Daoy (cell line): Measurements from ENCODE around the gene HAPLN2. TPM values are rescaled to one million over a fixed set of nuclear protein-coding genes. Genes with fewer than 3 reads are reported as not detected.
"Not testable (repeated sequence)": the region's sequence is repeated elsewhere in the genome, so short reads cannot be mapped to it uniquely, and the experiment has no call there.

Source experiments
- DNase-seq: peaks from one replicate; pipeline ENCODE4 v3.0.0-alpha.2; 2015; ENCODE audit warnings: low read depth
- total RNA-seq: library from RNA; depleted of rRNA; stranded (reverse); fragments of >200 nt; shearing (Covaris generic); gene quantifications from 2 replicates; pipeline ENCODE4 v1.2.3, GENCODE V29; 2014

The HAPLN2 gene
- total RNA-seq, 1 experiment from 2014 or later = 0.23 TPM

DNA sequence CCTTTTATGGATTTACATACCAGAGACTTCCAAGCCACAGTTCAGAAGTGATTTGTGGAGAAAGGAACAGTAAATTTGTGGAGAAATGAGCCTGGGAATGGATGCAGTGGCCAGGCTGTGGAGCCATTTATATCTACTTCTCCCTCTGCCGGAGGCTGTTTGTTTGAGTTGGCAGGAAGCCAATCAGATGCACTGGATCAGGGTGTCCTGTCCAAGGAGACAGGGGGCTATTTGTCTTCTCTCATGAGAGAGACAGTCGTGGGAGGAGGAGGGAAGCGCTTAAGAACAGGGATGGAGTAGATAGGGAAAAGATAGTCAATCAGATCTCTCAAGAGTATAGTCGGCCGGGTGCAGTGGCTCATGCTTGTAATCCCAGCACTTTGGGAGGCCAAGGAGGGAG, 2.8 kb upstream of the HAPLN2 start:
- DNase-seq = peak; percentile 60

- no peak for DNase-seq
Observed at GRCh38 chr1:156619582-156619955, 354 bp downstream of the HAPLN2 start.

DNA sequence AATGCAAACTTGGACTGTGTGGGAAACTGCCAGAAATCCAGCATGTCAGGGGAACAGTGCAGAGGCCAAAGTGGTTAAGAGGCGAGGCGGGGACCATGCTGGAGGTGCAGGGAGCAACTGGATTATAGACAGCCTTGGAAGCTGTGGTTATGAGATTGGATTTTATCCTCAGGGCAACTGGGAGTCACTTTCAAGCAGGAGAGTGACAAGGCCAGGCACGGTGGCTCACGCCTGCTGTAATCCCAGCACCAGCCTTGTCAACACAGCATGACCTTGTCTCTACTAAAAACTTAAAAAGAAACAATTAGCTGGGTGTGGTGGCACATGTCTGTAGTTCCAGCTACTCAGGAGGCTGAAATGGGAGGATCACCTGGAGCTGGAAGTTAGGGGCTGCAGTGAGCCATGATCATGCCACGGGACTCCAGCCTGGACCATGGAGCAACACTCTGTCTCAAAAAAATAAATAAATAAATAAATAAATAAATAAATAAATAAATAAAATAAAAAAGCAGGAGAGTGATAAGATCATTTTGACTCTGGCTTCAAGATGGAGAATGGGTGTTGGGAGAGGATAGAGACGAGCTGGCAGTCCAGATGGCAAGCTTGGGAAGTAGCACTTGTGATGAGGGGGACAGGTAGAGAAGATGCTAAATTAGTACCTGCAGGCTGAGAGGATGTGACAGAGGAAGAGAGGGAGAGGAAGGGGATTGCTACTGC, 3.5 kb downstream of the HAPLN2 start:
- DNase-seq = no peak

- DNase-seq = peak; percentile 81
Observed at GRCh38 chr1:156623946-156624813, 5.0 kb downstream of the HAPLN2 start.

- peak; percentile 40 for DNase-seq
Observed at GRCh38 chr1:156624814-156625435, 5.7 kb downstream of the HAPLN2 start.

DNA sequence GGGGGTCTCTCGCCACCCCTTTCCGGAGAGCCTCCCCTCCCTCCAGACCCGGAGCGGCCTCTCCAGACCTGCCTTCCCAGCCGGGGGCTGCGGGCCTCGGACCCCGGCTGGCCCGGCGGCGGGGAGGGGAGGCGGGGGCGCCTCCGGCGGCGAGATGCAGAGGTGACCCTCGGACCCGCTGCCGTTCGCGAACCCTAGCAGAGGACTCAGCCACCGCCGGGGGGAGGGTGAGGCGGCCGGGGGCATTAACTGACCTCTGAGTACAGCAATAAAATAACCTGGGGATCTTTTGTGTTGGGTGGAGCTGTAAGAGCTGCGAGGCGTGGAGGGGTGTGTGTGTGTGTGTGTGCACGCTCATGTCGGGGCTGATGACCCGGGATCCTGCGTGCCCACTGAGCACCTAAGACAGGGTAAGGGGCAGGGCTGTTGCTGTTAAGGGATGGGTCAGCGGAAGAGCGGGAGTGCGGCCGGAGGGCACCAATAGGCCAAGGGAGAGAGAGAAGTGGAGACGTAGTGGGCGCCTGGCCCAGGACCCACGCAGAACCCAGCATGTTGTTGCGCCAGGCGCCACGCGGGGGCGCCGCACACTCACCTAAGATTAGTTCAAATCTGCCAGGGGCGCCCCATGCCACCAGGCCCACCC, 6.3 kb downstream of the HAPLN2 start:
- peak; percentile 61 for DNase-seq

DNA sequence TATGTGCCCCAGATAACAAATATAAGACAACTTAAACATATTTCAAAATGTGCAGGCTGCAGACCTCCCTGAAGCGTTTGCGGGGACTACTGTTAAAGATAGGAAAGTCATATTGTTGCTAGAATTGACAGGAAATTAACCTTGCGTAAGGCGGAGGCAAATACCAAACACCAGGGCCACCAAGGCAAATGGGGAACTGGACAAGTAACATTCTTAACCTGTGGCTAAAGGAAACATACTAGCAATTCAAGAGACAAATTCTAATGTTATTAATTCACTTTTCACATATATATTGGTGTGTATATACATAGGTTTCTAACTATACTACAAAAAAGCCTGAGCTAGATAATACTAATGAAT, 6.8 kb downstream of the HAPLN2 start:
- no peak for DNase-seq

DNA sequence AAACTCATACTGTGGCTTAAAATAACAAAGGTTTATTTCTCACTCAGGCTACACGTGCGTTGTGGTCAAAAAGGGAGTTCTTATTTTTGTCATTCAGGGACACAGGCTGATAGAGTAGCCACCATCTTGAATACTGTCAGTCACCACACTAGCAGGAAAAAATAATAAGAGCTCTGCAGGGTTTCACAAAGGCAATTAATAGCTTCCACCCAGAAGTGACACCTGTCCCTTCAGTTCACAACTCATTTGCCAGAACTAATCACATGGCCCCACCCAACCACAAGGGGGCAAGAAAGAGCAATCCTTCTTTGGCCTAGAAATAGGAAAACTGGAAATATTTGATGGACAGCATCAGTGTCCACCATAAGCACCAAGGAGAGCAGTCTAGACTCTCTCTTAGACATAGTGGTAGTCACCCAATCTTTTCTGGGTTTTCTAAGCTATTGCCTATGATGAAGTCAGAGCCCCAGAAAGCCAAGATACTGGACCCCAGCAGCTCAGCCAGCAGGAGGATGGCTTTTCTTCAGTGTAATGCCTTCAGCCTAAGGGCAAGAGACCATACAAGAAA, 8.2 kb downstream of the HAPLN2 start:
- DNase-seq = peak; percentile 44

- DNase-seq = no peak
Observed at GRCh38 chr1:156629823-156630449, 10.7 kb downstream of the HAPLN2 start.

DNA sequence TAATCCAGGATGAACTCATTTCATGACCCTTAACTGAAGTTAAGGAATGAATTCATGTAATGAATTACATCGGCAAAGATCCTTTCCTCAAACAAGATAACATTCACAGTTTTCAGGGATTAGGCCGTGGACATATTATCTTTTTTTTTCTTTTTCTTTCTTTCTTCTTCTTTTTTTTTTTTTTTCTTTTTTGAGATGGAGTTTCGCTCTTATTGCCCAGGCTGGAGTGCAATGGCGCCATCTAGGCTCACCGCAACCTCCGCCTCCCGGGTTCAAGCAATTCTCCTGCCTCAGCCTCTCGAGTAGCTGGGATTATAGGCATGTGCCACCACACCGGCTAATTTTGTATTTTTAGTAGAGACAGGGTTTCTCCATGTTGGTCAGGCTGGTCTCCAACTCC, 11.9 kb downstream of the HAPLN2 start:
- DNase-seq = not testable (repeated sequence)

GRCh38 chr1:156632355-156632754, 13.1 kb downstream of the HAPLN2 start:
- no peak for DNase-seq

DNA sequence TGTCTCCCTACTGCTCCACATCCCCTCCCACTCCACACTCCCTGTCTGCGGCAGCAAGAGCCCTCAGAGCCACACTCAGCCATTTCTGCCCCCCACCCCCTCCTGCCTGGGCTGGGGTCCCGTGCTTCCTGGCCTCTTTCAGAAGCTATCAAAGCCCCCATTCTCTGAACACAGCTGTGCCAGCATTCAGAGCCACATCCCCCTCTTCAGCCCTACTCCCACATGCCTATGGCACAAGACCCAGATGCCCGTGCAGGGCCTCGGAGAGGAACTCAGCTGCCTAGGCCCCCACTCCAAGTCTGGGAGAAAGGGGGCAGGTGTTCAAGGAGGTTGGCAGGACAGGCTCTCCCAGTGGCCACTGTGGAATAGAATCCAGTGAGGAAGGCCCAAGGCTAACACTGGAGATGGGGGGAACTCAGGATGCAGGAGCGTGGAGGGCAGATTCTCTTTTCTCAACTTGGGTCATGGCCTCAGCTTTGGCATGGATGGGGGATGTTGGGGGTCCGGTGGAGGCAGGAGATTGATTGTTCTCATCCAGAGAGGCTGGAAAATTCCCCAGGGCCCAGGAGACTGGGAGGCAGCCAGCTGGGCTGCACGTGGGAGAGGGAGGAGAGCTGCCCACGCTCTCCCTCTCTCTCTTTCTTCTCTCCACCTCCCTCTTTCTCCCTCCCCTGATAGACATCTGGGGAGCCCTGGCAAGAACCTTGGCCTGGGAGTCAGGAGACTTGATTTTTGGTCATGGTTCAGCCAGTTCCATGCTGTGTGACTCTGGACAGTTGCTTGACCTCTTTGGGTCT, 19.2 kb downstream of the HAPLN2 start:
- no peak for DNase-seq

DNA sequence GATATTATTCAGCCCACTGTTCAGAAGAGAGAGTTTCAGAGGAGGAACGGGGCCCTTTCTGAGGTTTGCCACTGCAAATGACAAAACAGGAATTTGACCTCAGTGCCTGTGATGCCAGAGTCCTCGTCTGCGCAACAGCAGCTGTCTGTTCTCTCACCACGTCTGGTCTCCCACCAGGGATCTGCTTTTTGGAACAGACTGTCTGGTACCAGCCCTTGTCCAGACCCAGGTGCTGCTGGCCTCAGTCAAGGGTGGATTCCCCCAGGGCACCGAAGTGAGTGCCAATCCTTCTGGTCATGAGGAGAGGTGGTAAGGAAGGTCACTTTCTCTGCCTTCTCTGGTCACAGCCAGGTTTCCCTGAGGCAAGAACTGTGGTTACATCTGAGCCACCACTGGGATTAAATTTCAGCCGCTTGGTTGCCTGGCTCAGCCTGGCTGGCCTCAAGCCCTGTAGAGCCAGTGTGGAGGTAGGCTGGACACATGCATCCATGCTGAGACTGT, 20.4 kb downstream of the HAPLN2 start:
- DNase-seq = peak; percentile 67

GRCh38 chr1:156640842-156641706, 21.9 kb downstream of the HAPLN2 start:
- DNase-seq = no peak

GRCh38 chr1:156641761-156642264, 22.6 kb downstream of the HAPLN2 start, which contains the start of gene BCAN:
TSS of gene BCAN (plus strand) at chr1:156642117. CDS start at chr1:156646055, 3,938 bp downstream.
- peak; percentile 55 for DNase-seq

DNA sequence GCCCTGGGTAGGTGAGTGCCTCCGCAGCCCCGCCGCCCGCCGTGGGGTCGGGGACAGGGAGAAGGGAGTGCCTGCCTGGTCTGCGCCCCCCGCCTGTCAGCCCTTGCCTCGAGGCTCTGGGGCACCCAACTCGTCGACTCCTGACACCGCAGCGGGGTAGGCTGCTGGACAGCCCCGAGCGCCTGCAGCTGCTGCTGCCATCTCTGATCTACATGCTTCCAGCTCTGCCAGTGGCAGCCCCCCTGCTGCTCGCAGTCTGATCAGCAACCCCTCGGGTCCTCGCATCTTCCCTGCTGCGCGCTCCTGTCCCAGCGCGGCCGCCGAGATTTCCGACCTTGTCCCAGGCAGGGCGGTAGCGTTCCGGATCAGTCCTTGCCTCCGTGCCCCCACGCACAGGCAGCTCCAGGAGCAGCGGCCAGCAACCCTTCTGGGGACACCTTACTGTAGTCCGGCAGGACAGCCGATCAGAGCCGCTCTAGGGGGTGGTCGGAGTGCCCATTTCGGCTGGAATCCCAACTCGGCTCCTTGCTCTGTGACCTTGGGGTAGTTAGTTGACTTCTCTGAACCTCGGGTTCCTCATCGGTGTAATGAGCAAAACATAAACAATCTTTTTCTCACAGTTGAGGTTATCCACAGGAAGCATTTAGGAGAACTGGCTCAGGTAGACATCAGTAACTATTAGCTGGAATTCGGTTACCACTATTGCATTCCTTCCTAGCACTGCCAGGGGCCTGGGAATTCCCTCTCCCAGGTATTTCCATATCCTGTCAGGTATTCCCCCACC, 23.2 kb downstream of the HAPLN2 start:
- DNase-seq = no peak

GRCh38 chr1:156643049-156643777, 24.0 kb downstream of the HAPLN2 start:
- no peak for DNase-seq

DNA sequence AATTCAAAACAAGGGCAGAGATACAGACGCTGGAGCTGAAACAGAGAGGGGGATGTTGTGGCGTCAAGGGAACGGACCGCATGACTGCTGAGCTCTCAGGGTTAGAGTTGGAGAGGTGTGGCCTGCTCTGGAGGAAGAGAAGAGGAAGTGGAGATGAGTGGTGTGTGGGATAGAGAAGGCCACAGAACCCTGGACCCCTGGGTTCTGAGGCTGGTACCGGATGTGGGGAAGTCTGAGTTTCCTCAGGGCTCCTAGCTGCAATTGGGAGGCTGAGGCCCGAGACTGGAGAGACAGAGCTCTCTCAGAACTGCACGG, 24.5 kb downstream of the HAPLN2 start:
- DNase-seq = no peak
